NOMO-1 (cell line): ENCODE measurements around the gene CDKN2B.

Experiments used
- DNase-seq, 2 experiments: peaks; one replicate each; lab custom pipeline; 2025; ENCODE audit not compliant: unreplicated experiment in 2 of 2; lab: John Stamatoyannopoulos, UW

The CDKN2B gene

GRCh38 chr9:21995666-21996398, 13.3 kb downstream of the CDKN2B start:
- DNase-seq = no peak

GRCh38 chr9:21995006-21995665, 14.0 kb downstream of the CDKN2B start:
- no peak for DNase-seq

GRCh38 chr9:21994556-21995005, 14.5 kb downstream of the CDKN2B start, which contains the start of gene CDKN2B-AS1:
Gene CDKN2B-AS1, plus strand, starts transcription at chr9:21994791.
- no peak for DNase-seq

- no peak for DNase-seq
Measured at GRCh38 chr9:21993893-21994555, 15.1 kb downstream of the CDKN2B start, which contains the start of gene CDKN2A. Gene CDKN2A, minus strand, starts transcription at chr9:21994392.

- no peak for DNase-seq
Measured at GRCh38 chr9:21993007-21993406, 16.1 kb downstream of the CDKN2B start.

- no peak for DNase-seq
Measured at GRCh38 chr9:21991072-21991959, 17.8 kb downstream of the CDKN2B start.

- DNase-seq = no peak
Measured at GRCh38 chr9:21989440-21990189, 19.5 kb downstream of the CDKN2B start.

GRCh38 chr9:21988056-21988990, 20.8 kb downstream of the CDKN2B start:
- no peak for DNase-seq

GRCh38 chr9:21985964-21986667, 23.0 kb downstream of the CDKN2B start:
- no peak for DNase-seq

GRCh38 chr9:21984101-21984500, 25.0 kb downstream of the CDKN2B start:
- DNase-seq = no peak

GRCh38 chr9:21983561-21983935, 25.6 kb downstream of the CDKN2B start:
- no peak for DNase-seq

- DNase-seq = no peak
Measured at GRCh38 chr9:21982861-21983560, 26.1 kb downstream of the CDKN2B start.

- DNase-seq = no peak
Measured at GRCh38 chr9:21982391-21982790, 26.7 kb downstream of the CDKN2B start.

GRCh38 chr9:21976334-21976875, 32.7 kb downstream of the CDKN2B start:
- DNase-seq = no peak

- DNase-seq = no peak
Measured at GRCh38 chr9:21974722-21975409, 34.2 kb downstream of the CDKN2B start.

GRCh38 chr9:21974343-21974721, 34.8 kb downstream of the CDKN2B start:
- DNase-seq = no peak

- no peak for DNase-seq
Measured at GRCh38 chr9:21972361-21972760, 36.7 kb downstream of the CDKN2B start.
